Hepatocyte (in vitro differentiated cells): ENCODE results near the gene TRIM16. TPM values are rescaled to one million over a fixed set of nuclear protein-coding genes. Genes with fewer than 3 reads are reported as not detected.
"Not testable (repeated sequence)": the region's sequence is repeated elsewhere in the genome, so short reads cannot be mapped to it uniquely, and the experiment has no call there.

Experiments
- DNase-seq: peaks from one replicate; pipeline ENCODE4 v3.0.0-alpha.2; 2016; ENCODE audit warnings: low spot score
- H2AFZ ChIP-seq: fragments of 200-600 bp; sonication (generic); 2 replicates; pipeline ENCODE4 v1.6.0; 2016; ENCODE audit warnings: antibody characterized with exemption, mild to moderate bottlenecking
- H3K27ac ChIP-seq: fragments of 200-600 bp; sonication (generic); 2 replicates; pipeline ENCODE4 v1.5.1; 2016; ENCODE audit warnings: mild to moderate bottlenecking
- H3K27me3 ChIP-seq: fragments of 200-600 bp; sonication (generic); 2 replicates; pipeline ENCODE4 v1.6.1; 2016
- H3K36me3 ChIP-seq: fragments of 200-600 bp; sonication (generic); replicated peaks from 2 replicates; pipeline ENCODE4 v1.5.1; 2016; ENCODE audit warnings: low read depth; ENCODE audit not compliant: insufficient read depth
- H3K4me1 ChIP-seq: fragments of 200-600 bp; sonication (generic); 2 replicates; pipeline ENCODE4 v1.5.1; 2016; ENCODE audit warnings: mild to moderate bottlenecking, moderate library complexity; ENCODE audit not compliant: insufficient read depth
- H3K4me2 ChIP-seq: fragments of 200-600 bp; sonication (generic); 2 replicates; pipeline ENCODE4 v1.6.0; 2016
- H3K4me3 ChIP-seq: fragments of 200-600 bp; sonication (generic); 2 replicates; pipeline ENCODE4 v1.5.1; 2016; ENCODE audit warnings: mild to moderate bottlenecking
- H3K79me2 ChIP-seq: fragments of 200-600 bp; sonication (generic); 2 replicates; pipeline ENCODE4 v1.6.0; 2017; ENCODE audit warnings: mild to moderate bottlenecking
- H3K9me2 ChIP-seq: fragments of 200-600 bp; sonication (generic); replicated peaks from 2 replicates; pipeline ENCODE4 v1.6.0; 2017; ENCODE audit warnings: mild to moderate bottlenecking; ENCODE audit not compliant: insufficient read depth
- H3K9me3 ChIP-seq: fragments of 200-600 bp; sonication (generic); 2 replicates; pipeline ENCODE4 v1.5.1; 2016; ENCODE audit warnings: low read depth, mild to moderate bottlenecking
- H4K20me1 ChIP-seq: fragments of 200-600 bp; sonication (generic); 2 replicates; pipeline ENCODE4 v1.6.0; 2016; ENCODE audit warnings: mild to moderate bottlenecking; ENCODE audit not compliant: insufficient read depth, poor library complexity, severe bottlenecking
- CTCF ChIP-seq: fragments of 200-600 bp; sonication (generic); IDR thresholded peaks from 2 replicates; pipeline ENCODE4 v1.5.1; 2016; ENCODE audit warnings: antibody characterized with exemption, mild to moderate bottlenecking; ENCODE audit not compliant: poor library complexity
- EZH2 ChIP-seq: fragments of 200-600 bp; sonication (generic); IDR thresholded peaks from 2 replicates; pipeline ENCODE4 v1.6.1; 2016; ENCODE audit warnings: antibody characterized with exemption, mild to moderate bottlenecking, borderline replicate concordance
- EZH2phosphoT487 ChIP-seq: fragments of 200-600 bp; sonication (generic); IDR thresholded peaks from one replicate; pipeline ENCODE4 v1.6.1; 2018; ENCODE audit warnings: antibody characterized with exemption, mild to moderate bottlenecking, low read depth, moderate library complexity; ENCODE audit not compliant: unreplicated experiment, severe bottlenecking
- WGBS: methylation state at CpG from one replicate; pipeline ENCODE4 v1.1.6; 2016; ENCODE audit warnings: low lambda C conversion rate; ENCODE audit errors: missing lambda C conversion rate; 5-methylcytosine and 5-hydroxymethylcytosine counted together
- polyA plus RNA-seq: library from polyadenylated mRNA; unstranded; fragments of >200 nt; fragmentation: Nextera tagmentation; extraction: Ambion mirVana; gene quantifications from 2 replicates; pipeline ENCODE4 v1.2.1, GENCODE V29; 2016
- total RNA-seq: library from RNA; depleted of rRNA; stranded (reverse); fragments of >200 nt; gene quantifications from 2 replicates; pipeline ENCODE4 v1.2.3, GENCODE V29; 2014

TRIM16 gene
- total and polyA plus RNA-seq, 2 experiments from 2014 or later, result 19.5 to 30.6 TPM

- not testable (repeated sequence) for H3K36me3 ChIP-seq, H3K27me3 ChIP-seq, H4K20me1 ChIP-seq, DNase-seq, H3K9me2 ChIP-seq, H3K4me3 ChIP-seq, H2AFZ ChIP-seq, H3K4me2 ChIP-seq, H3K4me1 ChIP-seq, H3K9me3 ChIP-seq, H3K27ac ChIP-seq, H3K79me2 ChIP-seq
- peak; percentile 4 for TF ChIP-seq CTCF
- 76% methylated on average over 5 of the region's 5 CpGs for WGBS
These were observed 14.6 kb downstream of the TRIM16 start for GRCh38 chr17:15669526-15669925.

- H2AFZ ChIP-seq, result no peak overlapping the region
- no peaks in the 10 kb centered on the region for H3K36me3 ChIP-seq
- no peaks in the 10 kb centered on the region for H3K9me2 ChIP-seq
- H3K79me2 ChIP-seq, result no peaks in the 10 kb centered on the region
- H3K4me1 ChIP-seq, result peaks cover 10% of the 10 kb centered on the region
- H3K27ac ChIP-seq, result no peak overlapping the region
- no peaks in the 10 kb centered on the region for H3K27me3 ChIP-seq
- DNase-seq, result no peak
- no peaks in the 10 kb centered on the region for H3K9me3 ChIP-seq
- 99% methylated on average over 5 of the region's 5 CpGs for WGBS
- no peak overlapping the region for H3K4me3 ChIP-seq
- TF ChIP-seq CTCF (no peak), EZH2phosphoT487 (no peak), EZH2 (no peak)
- no peak overlapping the region for H3K4me2 ChIP-seq
- no peaks in the 10 kb centered on the region for H4K20me1 ChIP-seq
These were observed 20.4 kb downstream of the TRIM16 start for GRCh38 chr17:15663691-15664090.

- no peaks in the 10 kb centered on the region for H3K36me3 ChIP-seq
- H3K27me3 ChIP-seq, result no peaks in the 10 kb centered on the region
- no peaks in the 10 kb centered on the region for H3K79me2 ChIP-seq
- no peak overlapping the region for H3K4me3 ChIP-seq
- no peak overlapping the region for H2AFZ ChIP-seq
- TF ChIP-seq EZH2, result no peak
- no peak for TF ChIP-seq EZH2phosphoT487
- TF ChIP-seq CTCF, result no peak
- H3K9me3 ChIP-seq, result no peaks in the 10 kb centered on the region
- no peak overlapping the region for H3K4me2 ChIP-seq
- WGBS, result 96% methylated on average over 6 of the region's 6 CpGs
- H3K9me2 ChIP-seq, result no peaks in the 10 kb centered on the region
- peaks cover 10% of the 10 kb centered on the region for H3K4me1 ChIP-seq
- H4K20me1 ChIP-seq, result no peaks in the 10 kb centered on the region
- no peak overlapping the region for H3K27ac ChIP-seq
- DNase-seq, result no peak
These were observed 20.9 kb downstream of the TRIM16 start for GRCh38 chr17:15663176-15663575.

GRCh38 chr17:15662681-15663080, 21.4 kb downstream of the TRIM16 start:
- Histone ChIP-seq H4K20me1 (no peaks in the 10 kb centered on the region), H3K9me2 (no peaks in the 10 kb centered on the region), H3K9me3 (no peaks in the 10 kb centered on the region), H3K4me1 (peaks cover 10% of the 10 kb centered on the region), H3K36me3 (no peaks in the 10 kb centered on the region), H3K4me3 (no peak overlapping the region), H3K4me2 (no peak overlapping the region), H3K79me2 (no peaks in the 10 kb centered on the region), H2AFZ (no peak overlapping the region), H3K27me3 (no peaks in the 10 kb centered on the region), H3K27ac (no peak overlapping the region)
- WGBS, result 77% methylated on average over 3 of the region's 3 CpGs
- DNase-seq, result no peak
- TF ChIP-seq EZH2 (no peak), EZH2phosphoT487 (no peak), CTCF (no peak)
